ENCODE data around the gene TPCN1. TPM values are rescaled to one million over a fixed set of nuclear protein-coding genes. Genes with fewer than 3 reads are reported as not detected.

The TPCN1 gene
- total and polyA plus RNA-seq, 2 of the 13 experiments (the other 11 are each of a cell fraction or from before 2014, with no cell fraction given): 8.0 to 26.8 TPM

DNA sequence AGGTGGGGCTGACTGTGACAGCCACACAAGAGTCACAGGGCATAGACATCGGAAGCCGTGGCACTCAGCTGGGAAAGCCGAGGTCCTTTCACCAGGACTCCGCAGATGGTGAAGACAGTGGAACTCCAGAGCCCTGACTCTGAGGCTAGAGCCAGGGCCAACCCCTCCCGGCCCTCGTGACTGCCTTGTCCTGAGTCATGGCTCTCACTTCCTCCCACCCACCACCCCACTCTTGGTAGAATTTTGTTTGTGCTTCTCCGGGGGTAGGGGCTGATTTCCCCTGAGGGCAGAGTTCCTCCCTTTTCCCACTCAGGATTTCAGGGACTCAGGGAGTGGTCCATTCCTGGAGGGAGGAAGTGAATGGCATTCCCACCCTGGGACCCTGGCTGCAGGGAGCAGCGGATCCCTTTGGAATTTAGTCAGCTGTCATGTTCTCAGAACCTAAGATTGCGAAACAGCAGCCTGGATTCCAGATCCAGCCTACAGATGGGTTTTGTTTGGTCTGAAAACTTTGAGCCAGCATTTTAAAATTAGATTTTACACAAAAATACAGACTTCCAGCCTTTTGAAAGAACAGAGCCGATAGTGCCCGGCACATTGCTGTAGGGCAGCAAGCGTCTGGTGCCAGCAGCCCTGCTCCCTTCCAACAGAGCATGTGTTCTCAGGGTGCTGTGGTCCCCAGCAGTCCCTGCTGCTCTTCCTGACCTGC, 50.7 kb downstream of the TPCN1 start (continued):
- 0 out of 2 replicates have a peak, but pooled peaks have one; percentile 38 for TF ChIP-seq MEIS2 (CRISPR knock-in tag; IDR thresholded peaks at IDR 0.05)
- TF ChIP-seq, protein P1, sequence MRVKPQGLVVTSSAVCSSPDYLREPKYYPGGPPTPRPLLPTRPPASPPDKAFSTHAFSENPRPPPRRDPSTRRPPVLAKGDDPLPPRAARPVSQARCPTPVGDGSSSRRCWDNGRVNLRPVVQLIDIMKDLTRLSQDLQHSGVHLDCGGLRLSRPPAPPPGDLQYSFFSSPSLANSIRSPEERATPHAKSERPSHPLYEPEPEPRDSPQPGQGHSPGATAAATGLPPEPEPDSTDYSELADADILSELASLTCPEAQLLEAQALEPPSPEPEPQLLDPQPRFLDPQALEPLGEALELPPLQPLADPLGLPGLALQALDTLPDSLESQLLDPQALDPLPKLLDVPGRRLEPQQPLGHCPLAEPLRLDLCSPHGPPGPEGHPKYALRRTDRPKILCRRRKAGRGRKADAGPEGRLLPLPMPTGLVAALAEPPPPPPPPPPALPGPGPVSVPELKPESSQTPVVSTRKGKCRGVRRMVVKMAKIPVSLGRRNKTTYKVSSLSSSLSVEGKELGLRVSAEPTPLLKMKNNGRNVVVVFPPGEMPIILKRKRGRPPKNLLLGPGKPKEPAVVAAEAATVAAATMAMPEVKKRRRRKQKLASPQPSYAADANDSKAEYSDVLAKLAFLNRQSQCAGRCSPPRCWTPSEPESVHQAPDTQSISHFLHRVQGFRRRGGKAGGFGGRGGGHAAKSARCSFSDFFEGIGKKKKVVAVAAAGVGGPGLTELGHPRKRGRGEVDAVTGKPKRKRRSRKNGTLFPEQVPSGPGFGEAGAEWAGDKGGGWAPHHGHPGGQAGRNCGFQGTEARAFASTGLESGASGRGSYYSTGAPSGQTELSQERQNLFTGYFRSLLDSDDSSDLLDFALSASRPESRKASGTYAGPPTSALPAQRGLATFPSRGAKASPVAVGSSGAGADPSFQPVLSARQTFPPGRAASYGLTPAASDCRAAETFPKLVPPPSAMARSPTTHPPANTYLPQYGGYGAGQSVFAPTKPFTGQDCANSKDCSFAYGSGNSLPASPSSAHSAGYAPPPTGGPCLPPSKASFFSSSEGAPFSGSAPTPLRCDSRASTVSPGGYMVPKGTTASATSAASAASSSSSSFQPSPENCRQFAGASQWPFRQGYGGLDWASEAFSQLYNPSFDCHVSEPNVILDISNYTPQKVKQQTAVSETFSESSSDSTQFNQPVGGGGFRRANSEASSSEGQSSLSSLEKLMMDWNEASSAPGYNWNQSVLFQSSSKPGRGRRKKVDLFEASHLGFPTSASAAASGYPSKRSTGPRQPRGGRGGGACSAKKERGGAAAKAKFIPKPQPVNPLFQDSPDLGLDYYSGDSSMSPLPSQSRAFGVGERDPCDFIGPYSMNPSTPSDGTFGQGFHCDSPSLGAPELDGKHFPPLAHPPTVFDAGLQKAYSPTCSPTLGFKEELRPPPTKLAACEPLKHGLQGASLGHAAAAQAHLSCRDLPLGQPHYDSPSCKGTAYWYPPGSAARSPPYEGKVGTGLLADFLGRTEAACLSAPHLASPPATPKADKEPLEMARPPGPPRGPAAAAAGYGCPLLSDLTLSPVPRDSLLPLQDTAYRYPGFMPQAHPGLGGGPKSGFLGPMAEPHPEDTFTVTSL (CRISPR knock-in tag; IDR thresholded peaks at IDR 0.05; ENCODE audit: borderline replicate concordance): no peak; the same call in 1 of the 2 replicates
- TF ChIP-seq, protein P2, sequence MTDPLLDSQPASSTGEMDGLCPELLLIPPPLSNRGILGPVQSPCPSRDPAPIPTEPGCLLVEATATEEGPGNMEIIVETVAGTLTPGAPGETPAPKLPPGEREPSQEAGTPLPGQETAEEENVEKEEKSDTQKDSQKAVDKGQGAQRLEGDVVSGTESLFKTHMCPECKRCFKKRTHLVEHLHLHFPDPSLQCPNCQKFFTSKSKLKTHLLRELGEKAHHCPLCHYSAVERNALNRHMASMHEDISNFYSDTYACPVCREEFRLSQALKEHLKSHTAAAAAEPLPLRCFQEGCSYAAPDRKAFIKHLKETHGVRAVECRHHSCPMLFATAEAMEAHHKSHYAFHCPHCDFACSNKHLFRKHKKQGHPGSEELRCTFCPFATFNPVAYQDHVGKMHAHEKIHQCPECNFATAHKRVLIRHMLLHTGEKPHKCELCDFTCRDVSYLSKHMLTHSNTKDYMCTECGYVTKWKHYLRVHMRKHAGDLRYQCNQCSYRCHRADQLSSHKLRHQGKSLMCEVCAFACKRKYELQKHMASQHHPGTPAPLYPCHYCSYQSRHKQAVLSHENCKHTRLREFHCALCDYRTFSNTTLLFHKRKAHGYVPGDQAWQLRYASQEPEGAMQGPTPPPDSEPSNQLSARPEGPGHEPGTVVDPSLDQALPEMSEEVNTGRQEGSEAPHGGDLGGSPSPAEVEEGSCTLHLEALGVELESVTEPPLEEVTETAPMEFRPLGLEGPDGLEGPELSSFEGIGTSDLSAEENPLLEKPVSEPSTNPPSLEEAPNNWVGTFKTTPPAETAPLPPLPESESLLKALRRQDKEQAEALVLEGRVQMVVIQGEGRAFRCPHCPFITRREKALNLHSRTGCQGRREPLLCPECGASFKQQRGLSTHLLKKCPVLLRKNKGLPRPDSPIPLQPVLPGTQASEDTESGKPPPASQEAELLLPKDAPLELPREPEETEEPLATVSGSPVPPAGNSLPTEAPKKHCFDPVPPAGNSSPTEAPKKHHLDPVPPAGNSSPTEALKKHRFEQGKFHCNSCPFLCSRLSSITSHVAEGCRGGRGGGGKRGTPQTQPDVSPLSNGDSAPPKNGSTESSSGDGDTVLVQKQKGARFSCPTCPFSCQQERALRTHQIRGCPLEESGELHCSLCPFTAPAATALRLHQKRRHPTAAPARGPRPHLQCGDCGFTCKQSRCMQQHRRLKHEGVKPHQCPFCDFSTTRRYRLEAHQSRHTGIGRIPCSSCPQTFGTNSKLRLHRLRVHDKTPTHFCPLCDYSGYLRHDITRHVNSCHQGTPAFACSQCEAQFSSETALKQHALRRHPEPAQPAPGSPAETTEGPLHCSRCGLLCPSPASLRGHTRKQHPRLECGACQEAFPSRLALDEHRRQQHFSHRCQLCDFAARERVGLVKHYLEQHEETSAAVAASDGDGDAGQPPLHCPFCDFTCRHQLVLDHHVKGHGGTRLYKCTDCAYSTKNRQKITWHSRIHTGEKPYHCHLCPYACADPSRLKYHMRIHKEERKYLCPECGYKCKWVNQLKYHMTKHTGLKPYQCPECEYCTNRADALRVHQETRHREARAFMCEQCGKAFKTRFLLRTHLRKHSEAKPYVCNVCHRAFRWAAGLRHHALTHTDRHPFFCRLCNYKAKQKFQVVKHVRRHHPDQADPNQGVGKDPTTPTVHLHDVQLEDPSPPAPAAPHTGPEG (CRISPR knock-in tag; IDR thresholded peaks at IDR 0.05): no peak
- TF ChIP-seq GFI1 (CRISPR knock-in tag; IDR thresholded peaks at IDR 0.05; ENCODE audit: borderline replicate concordance): 0 out of 2 replicates have a peak, but pooled peaks have one; percentile 28
- TF ChIP-seq IKZF4 (CRISPR knock-in tag; IDR thresholded peaks at IDR 0.05; ENCODE audit: borderline replicate concordance, low read depth, not compliant biosample characterization): peak; percentile 19
- no peak for TF ChIP-seq PTBP1 (IDR thresholded peaks at IDR 0.05; ENCODE audit: low read depth, low read length, poor library complexity, severe bottlenecking)
- TF ChIP-seq MEIS1 (CRISPR knock-in tag; IDR thresholded peaks at IDR 0.05; ENCODE audit: borderline replicate concordance): 0 out of 2 replicates have a peak, but pooled peaks have one; percentile 56
- no peak for TF ChIP-seq ZNF260 (CRISPR knock-in tag; IDR thresholded peaks at IDR 0.05; ENCODE audit: borderline replicate concordance, low read depth)
- TF ChIP-seq DMAP1 (CRISPR knock-in tag; IDR thresholded peaks at IDR 0.05): peak; percentile 34; the same call in 1 of the 2 replicates
